Suprapubic skin (tissue), 4 donors: ENCODE results near the gene ZBTB40.

ENCODE experiments used
- EP300 ChIP-seq: sonication (generic); formaldehyde crosslinking; IDR thresholded peaks from one replicate; pipeline ENCODE4 v1.6.1; 2017; ENCODE audit warnings: antibody characterized with exemption
- POLR2A ChIP-seq, 2 donors: fragments of 450-650 bp; IDR thresholded peaks; one replicate each; pipeline ENCODE4 v1.6.1; 2017; ENCODE audit warnings: antibody characterized with exemption in 2 of 2, mild to moderate bottlenecking in 2 of 2, moderate library complexity in 2 of 2
- POLR2AphosphoS5 ChIP-seq, 3 donors: sonication (generic); formaldehyde crosslinking; IDR thresholded peaks; one replicate each; pipeline ENCODE4 v1.6.1; 2017; ENCODE audit warnings: antibody characterized with exemption in 3 of 3
- TF ChIP-seq, protein P1 (sequence below), 2 donors: fragments of 200-600 bp in 1 of 2; fragments of 450-650 bp in 1 of 2; sonication (generic) in 1 of 2; IDR thresholded peaks; one replicate each; pipeline ENCODE4 v1.5.1; 2016 to 2019; ENCODE audit warnings: antibody characterized with exemption in 2 of 2, mild to moderate bottlenecking in 1 of 2, moderate library complexity in 1 of 2

DNA sequence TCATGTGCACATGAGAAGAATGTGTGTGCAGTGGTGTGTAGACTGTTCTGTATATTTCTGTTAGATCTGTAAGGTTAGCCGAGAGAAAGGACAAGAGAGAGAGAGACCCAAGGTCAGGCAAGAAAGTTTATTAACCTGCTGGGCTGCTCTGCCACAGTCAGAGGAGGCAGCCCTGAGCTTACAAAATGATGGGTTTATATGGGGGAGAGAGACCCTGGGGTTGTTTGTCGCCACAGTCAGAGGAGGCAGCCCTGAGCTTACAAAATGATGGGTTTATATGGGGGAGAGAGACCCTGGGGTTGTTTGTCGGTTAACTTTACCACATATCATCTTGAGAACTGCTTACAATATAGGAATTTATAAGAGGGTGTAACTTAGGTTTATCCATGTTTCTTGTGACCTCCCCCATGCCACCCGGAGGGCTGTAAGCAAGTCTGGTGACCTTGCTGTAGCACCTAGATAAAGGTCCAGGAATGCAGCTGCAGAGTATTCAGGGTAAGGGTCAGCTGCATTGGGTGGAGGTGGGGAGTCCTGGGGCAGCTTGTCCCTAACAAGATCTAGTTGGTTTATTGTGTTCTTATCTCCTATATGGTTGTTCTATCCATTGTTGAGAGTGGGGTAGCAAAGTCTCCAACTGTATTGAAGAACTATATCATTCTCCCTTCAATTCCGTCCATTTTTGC, 9.3 kb upstream of the ZBTB40 start:
- no peak for TF ChIP-seq POLR2AphosphoS5 (IDR thresholded peaks at IDR 0.05)
- TF ChIP-seq, protein P1, sequence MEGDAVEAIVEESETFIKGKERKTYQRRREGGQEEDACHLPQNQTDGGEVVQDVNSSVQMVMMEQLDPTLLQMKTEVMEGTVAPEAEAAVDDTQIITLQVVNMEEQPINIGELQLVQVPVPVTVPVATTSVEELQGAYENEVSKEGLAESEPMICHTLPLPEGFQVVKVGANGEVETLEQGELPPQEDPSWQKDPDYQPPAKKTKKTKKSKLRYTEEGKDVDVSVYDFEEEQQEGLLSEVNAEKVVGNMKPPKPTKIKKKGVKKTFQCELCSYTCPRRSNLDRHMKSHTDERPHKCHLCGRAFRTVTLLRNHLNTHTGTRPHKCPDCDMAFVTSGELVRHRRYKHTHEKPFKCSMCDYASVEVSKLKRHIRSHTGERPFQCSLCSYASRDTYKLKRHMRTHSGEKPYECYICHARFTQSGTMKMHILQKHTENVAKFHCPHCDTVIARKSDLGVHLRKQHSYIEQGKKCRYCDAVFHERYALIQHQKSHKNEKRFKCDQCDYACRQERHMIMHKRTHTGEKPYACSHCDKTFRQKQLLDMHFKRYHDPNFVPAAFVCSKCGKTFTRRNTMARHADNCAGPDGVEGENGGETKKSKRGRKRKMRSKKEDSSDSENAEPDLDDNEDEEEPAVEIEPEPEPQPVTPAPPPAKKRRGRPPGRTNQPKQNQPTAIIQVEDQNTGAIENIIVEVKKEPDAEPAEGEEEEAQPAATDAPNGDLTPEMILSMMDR (IDR thresholded peaks at IDR 0.05), result no peak
- TF ChIP-seq POLR2A (IDR thresholded peaks at IDR 0.05), result no peak
- TF ChIP-seq EP300, result no peak
